Measurements from ENCODE around the gene FBLN7.

The FBLN7 gene

GRCh38 chr2:112150851-112151250, 12.7 kb downstream of the FBLN7 start:
- Histone ChIP-seq H3K36me3 (ENCODE audit: insufficient read depth, low read length) (0 out of 2 replicates have a peak, but pooled peaks cover 6% of the 10 kb centered on the region), H3K27ac (ENCODE audit: low read depth, low read length) (peak overlapping the region; percentile 96), H2AFZ (ENCODE audit: low read length, unreplicated experiment) (no peak overlapping the region), H3K4me1 (ENCODE audit: control insufficient read depth, insufficient read depth, low read length, unreplicated experiment) (peaks cover 54% of the 10 kb centered on the region), H3K4me3 (ENCODE audit: low read depth, low read length) (peak overlapping the region; percentile 21; the same call in 1 of the 2 replicates), H3K79me2 (ENCODE audit: control insufficient read depth, insufficient read depth, low read length, unreplicated experiment) (peaks cover 8% of the 10 kb centered on the region), H3K27me3 (ENCODE audit: insufficient read depth, low read length) (no peaks in the 10 kb centered on the region)

GRCh38 chr2:112151271-112151670, 13.1 kb downstream of the FBLN7 start:
- no peak overlapping the region for H3K4me3 ChIP-seq (ENCODE audit: low read depth, low read length)

GRCh38 chr2:112151701-112152440, 13.7 kb downstream of the FBLN7 start:
- H3K27ac ChIP-seq (ENCODE audit: low read depth, low read length), result peak overlapping the region; percentile 96
- no peak overlapping the region for H3K4me3 ChIP-seq (ENCODE audit: low read depth, low read length)
- peaks cover 55% of the 10 kb centered on the region for H3K4me1 ChIP-seq (ENCODE audit: control insufficient read depth, insufficient read depth, low read length, unreplicated experiment)
- H3K36me3 ChIP-seq (ENCODE audit: insufficient read depth, low read length), result 0 out of 2 replicates have a peak, but pooled peaks cover 6% of the 10 kb centered on the region
- H3K79me2 ChIP-seq (ENCODE audit: control insufficient read depth, insufficient read depth, low read length, unreplicated experiment), result peaks cover 8% of the 10 kb centered on the region
- no peak overlapping the region for H2AFZ ChIP-seq (ENCODE audit: low read length, unreplicated experiment)
- no peaks in the 10 kb centered on the region for H3K27me3 ChIP-seq (ENCODE audit: insufficient read depth, low read length)

More at GRCh38 chr2:112151271-112151670, 13.1 kb downstream of the FBLN7 start:
- 0 out of 2 replicates have a peak, but pooled peaks cover 6% of the 10 kb centered on the region for H3K36me3 ChIP-seq (ENCODE audit: insufficient read depth, low read length)
- no peaks in the 10 kb centered on the region for H3K27me3 ChIP-seq (ENCODE audit: insufficient read depth, low read length)
- H3K27ac ChIP-seq (ENCODE audit: low read depth, low read length), result peak overlapping the region; percentile 96
- H3K79me2 ChIP-seq (ENCODE audit: control insufficient read depth, insufficient read depth, low read length, unreplicated experiment), result peaks cover 8% of the 10 kb centered on the region
- H3K4me1 ChIP-seq (ENCODE audit: control insufficient read depth, insufficient read depth, low read length, unreplicated experiment), result peaks cover 54% of the 10 kb centered on the region
- H2AFZ ChIP-seq (ENCODE audit: low read length, unreplicated experiment), result no peak overlapping the region

GRCh38 chr2:112152476-112153178, 14.4 kb downstream of the FBLN7 start:
- H3K36me3 ChIP-seq (ENCODE audit: insufficient read depth, low read length), result 0 out of 2 replicates have a peak, but pooled peaks cover 6% of the 10 kb centered on the region
- H2AFZ ChIP-seq (ENCODE audit: low read length, unreplicated experiment), result no peak overlapping the region
- no peak overlapping the region for H3K4me3 ChIP-seq (ENCODE audit: low read depth, low read length)
- H3K27ac ChIP-seq (ENCODE audit: low read depth, low read length), result peak overlapping the region; percentile 63
- no peaks in the 10 kb centered on the region for H3K27me3 ChIP-seq (ENCODE audit: insufficient read depth, low read length)
- H3K79me2 ChIP-seq (ENCODE audit: control insufficient read depth, insufficient read depth, low read length, unreplicated experiment), result peaks cover 8% of the 10 kb centered on the region
- H3K4me1 ChIP-seq (ENCODE audit: control insufficient read depth, insufficient read depth, low read length, unreplicated experiment), result peaks cover 50% of the 10 kb centered on the region

GRCh38 chr2:112153179-112153490, 14.9 kb downstream of the FBLN7 start:
- Histone ChIP-seq H3K4me1 (ENCODE audit: control insufficient read depth, insufficient read depth, low read length, unreplicated experiment) (peaks cover 44% of the 10 kb centered on the region), H3K4me3 (ENCODE audit: low read depth, low read length) (no peak overlapping the region), H3K79me2 (ENCODE audit: control insufficient read depth, insufficient read depth, low read length, unreplicated experiment) (peaks cover 8% of the 10 kb centered on the region), H3K27me3 (ENCODE audit: insufficient read depth, low read length) (no peaks in the 10 kb centered on the region), H3K36me3 (ENCODE audit: insufficient read depth, low read length) (0 out of 2 replicates have a peak, but pooled peaks cover 6% of the 10 kb centered on the region), H3K27ac (ENCODE audit: low read depth, low read length) (peak overlapping the region; percentile 63), H2AFZ (ENCODE audit: low read length, unreplicated experiment) (no peak overlapping the region)

- H2AFZ ChIP-seq (ENCODE audit: low read length, unreplicated experiment), result no peak overlapping the region
- peaks cover 41% of the 10 kb centered on the region for H3K4me1 ChIP-seq (ENCODE audit: control insufficient read depth, insufficient read depth, low read length, unreplicated experiment)
- H3K27ac ChIP-seq (ENCODE audit: low read depth, low read length), result peak overlapping the region; percentile 63
Measured at GRCh38 chr2:112153501-112153900, 15.3 kb downstream of the FBLN7 start.

GRCh38 chr2:112154246-112155117, 16.3 kb downstream of the FBLN7 start:
- no peak overlapping the region for H2AFZ ChIP-seq (ENCODE audit: low read length, unreplicated experiment)
- no peak overlapping the region for H3K27ac ChIP-seq (ENCODE audit: low read depth, low read length)
- no peak overlapping the region for H3K4me3 ChIP-seq (ENCODE audit: low read depth, low read length)
- H3K4me1 ChIP-seq (ENCODE audit: control insufficient read depth, insufficient read depth, low read length, unreplicated experiment), result peaks cover 31% of the 10 kb centered on the region
- no peaks in the 10 kb centered on the region for H3K79me2 ChIP-seq (ENCODE audit: control insufficient read depth, insufficient read depth, low read length, unreplicated experiment)
- 0 out of 2 replicates have a peak, but pooled peaks cover 6% of the 10 kb centered on the region for H3K36me3 ChIP-seq (ENCODE audit: insufficient read depth, low read length)
- no peaks in the 10 kb centered on the region for H3K27me3 ChIP-seq (ENCODE audit: insufficient read depth, low read length)

More at GRCh38 chr2:112153501-112153900, 15.3 kb downstream of the FBLN7 start:
- Histone ChIP-seq H3K36me3 (ENCODE audit: insufficient read depth, low read length) (0 out of 2 replicates have a peak, but pooled peaks cover 6% of the 10 kb centered on the region), H3K27me3 (ENCODE audit: insufficient read depth, low read length) (no peaks in the 10 kb centered on the region), H3K79me2 (ENCODE audit: control insufficient read depth, insufficient read depth, low read length, unreplicated experiment) (peaks cover 5% of the 10 kb centered on the region), H3K4me3 (ENCODE audit: low read depth, low read length) (no peak overlapping the region)

GRCh38 chr2:112155331-112156151, 17.4 kb downstream of the FBLN7 start:
- peak overlapping the region; percentile 65 for H3K27ac ChIP-seq (ENCODE audit: low read depth, low read length)
- no peaks in the 10 kb centered on the region for H3K27me3 ChIP-seq (ENCODE audit: insufficient read depth, low read length)
- 0 out of 2 replicates have a peak, but pooled peaks cover 6% of the 10 kb centered on the region for H3K36me3 ChIP-seq (ENCODE audit: insufficient read depth, low read length)
- H2AFZ ChIP-seq (ENCODE audit: low read length, unreplicated experiment), result no peak overlapping the region
- H3K4me1 ChIP-seq (ENCODE audit: control insufficient read depth, insufficient read depth, low read length, unreplicated experiment), result peaks cover 20% of the 10 kb centered on the region
- no peak overlapping the region for H3K4me3 ChIP-seq (ENCODE audit: low read depth, low read length)
- no peaks in the 10 kb centered on the region for H3K79me2 ChIP-seq (ENCODE audit: control insufficient read depth, insufficient read depth, low read length, unreplicated experiment)

GRCh38 chr2:112156152-112156986, 18.2 kb downstream of the FBLN7 start:
- H3K4me3 ChIP-seq (ENCODE audit: low read depth, low read length), result no peak overlapping the region
- H3K79me2 ChIP-seq (ENCODE audit: control insufficient read depth, insufficient read depth, low read length, unreplicated experiment), result no peaks in the 10 kb centered on the region
- peak overlapping the region; percentile 65 for H3K27ac ChIP-seq (ENCODE audit: low read depth, low read length)
- no peak overlapping the region for H2AFZ ChIP-seq (ENCODE audit: low read length, unreplicated experiment)
- H3K27me3 ChIP-seq (ENCODE audit: insufficient read depth, low read length), result no peaks in the 10 kb centered on the region
- H3K4me1 ChIP-seq (ENCODE audit: control insufficient read depth, insufficient read depth, low read length, unreplicated experiment), result peaks cover 12% of the 10 kb centered on the region
- H3K36me3 ChIP-seq (ENCODE audit: insufficient read depth, low read length), result 0 out of 2 replicates have a peak, but pooled peaks cover 6% of the 10 kb centered on the region

Measured in ACC112 (cell line).